HAP-1 (cell line): ENCODE data around the gene IL18RAP.

Source experiments
- DNase-seq, 2 experiments: peaks; one replicate each; pipeline ENCODE4 v3.0.0-alpha.2; 2016 to 2020; ENCODE audit warnings: low spot score in 2 of 2
- H3K27me3 ChIP-seq: fragments of 250-450 bp; sonication (Bioruptor Pico); 2 replicates; pipeline ENCODE4 v1.5.1; 2020; ENCODE audit warnings: low read depth, mild to moderate bottlenecking, moderate library complexity
- H3K36me3 ChIP-seq: fragments of 250-450 bp; sonication (Bioruptor Pico); replicated peaks from 2 replicates; pipeline ENCODE4 v1.5.1; 2020; ENCODE audit warnings: mild to moderate bottlenecking
- H3K4me1 ChIP-seq: fragments of 250-450 bp; sonication (Bioruptor Pico); 2 replicates; pipeline ENCODE4 v1.5.1; 2020; ENCODE audit warnings: mild to moderate bottlenecking
- H3K4me3 ChIP-seq: fragments of 250-450 bp; sonication (Bioruptor Pico); 2 replicates; pipeline ENCODE4 v1.5.1; 2020; ENCODE audit warnings: mild to moderate bottlenecking, moderate library complexity
- H3K9me3 ChIP-seq: fragments of 250-450 bp; sonication (Bioruptor Pico); 2 replicates; pipeline ENCODE4 v1.5.1; 2020; ENCODE audit warnings: mild to moderate bottlenecking, moderate library complexity
- in situ Hi-C: fragments of 300-500 bp; cut with MboI; formaldehyde crosslinking; loops from 3 replicates; pipeline ENCODE4 v1.14.3; 2020; ENCODE audit warnings: low sequenced_read_pairs, inconsistent platforms, mixed read lengths

Gene IL18RAP

GRCh38 chr2:102483086-102483485 is 60.1 kb downstream of the IL18RAP start:
- DNase-seq, result no peak
- Histone ChIP-seq H3K4me3 (no peak overlapping the region), H3K36me3 (no peaks in the 10 kb centered on the region), H3K9me3 (no peaks in the 10 kb centered on the region), H3K27me3 (no peaks in the 10 kb centered on the region), H3K4me1 (no peaks in the 10 kb centered on the region)
- in situ Hi-C loops, result no loop called here

- in situ Hi-C loops, result no loop called here
- DNase-seq, result no peak
- H3K27me3 ChIP-seq, result no peaks in the 10 kb centered on the region
- H3K36me3 ChIP-seq, result no peaks in the 10 kb centered on the region
- H3K4me1 ChIP-seq, result no peaks in the 10 kb centered on the region
- H3K4me3 ChIP-seq, result no peak overlapping the region
- no peaks in the 10 kb centered on the region for H3K9me3 ChIP-seq
Measured at GRCh38 chr2:102484310-102485061, 61.5 kb downstream of the IL18RAP start.

- no peaks in the 10 kb centered on the region for H3K4me1 ChIP-seq
- H3K27me3 ChIP-seq, result no peaks in the 10 kb centered on the region
- H3K9me3 ChIP-seq, result no peaks in the 10 kb centered on the region
- in situ Hi-C loops, result no loop called here
- no peak overlapping the region for H3K4me3 ChIP-seq
- DNase-seq, result no peak
- no peaks in the 10 kb centered on the region for H3K36me3 ChIP-seq
Measured at GRCh38 chr2:102485147-102485785, 62.3 kb downstream of the IL18RAP start.

- Histone ChIP-seq H3K27me3 (no peaks in the 10 kb centered on the region), H3K36me3 (no peaks in the 10 kb centered on the region), H3K4me3 (no peak overlapping the region), H3K4me1 (no peaks in the 10 kb centered on the region), H3K9me3 (no peaks in the 10 kb centered on the region)
- in situ Hi-C loops, result no loop called here
- no peak for DNase-seq
Measured at GRCh38 chr2:102486941-102487702, 64.2 kb downstream of the IL18RAP start.

- Histone ChIP-seq H3K4me3 (no peak overlapping the region), H3K36me3 (no peaks in the 10 kb centered on the region), H3K9me3 (no peaks in the 10 kb centered on the region), H3K27me3 (no peaks in the 10 kb centered on the region), H3K4me1 (no peaks in the 10 kb centered on the region)
- in situ Hi-C loops, result no loop called here
- DNase-seq, result no peak
Measured at GRCh38 chr2:102487761-102488462, 65.0 kb downstream of the IL18RAP start.

- Histone ChIP-seq H3K36me3 (no peaks in the 10 kb centered on the region), H3K4me1 (no peaks in the 10 kb centered on the region), H3K9me3 (no peaks in the 10 kb centered on the region), H3K4me3 (no peak overlapping the region), H3K27me3 (no peaks in the 10 kb centered on the region)
- in situ Hi-C loops, result no loop called here
- no peak for DNase-seq
Measured at GRCh38 chr2:102489646-102490045, 66.7 kb downstream of the IL18RAP start.

- H3K9me3 ChIP-seq, result no peaks in the 10 kb centered on the region
- H3K4me1 ChIP-seq, result no peaks in the 10 kb centered on the region
- in situ Hi-C loops, result no loop called here
- no peaks in the 10 kb centered on the region for H3K36me3 ChIP-seq
- H3K4me3 ChIP-seq, result no peak overlapping the region
- no peaks in the 10 kb centered on the region for H3K27me3 ChIP-seq
- no peak for DNase-seq
Measured at GRCh38 chr2:102492006-102492405, 69.0 kb downstream of the IL18RAP start.

GRCh38 chr2:102494570-102494969 is 71.6 kb downstream of the IL18RAP start:
- no peak overlapping the region for H3K4me3 ChIP-seq
- H3K27me3 ChIP-seq, result no peaks in the 10 kb centered on the region
- no peaks in the 10 kb centered on the region for H3K9me3 ChIP-seq
- H3K4me1 ChIP-seq, result no peaks in the 10 kb centered on the region
- H3K36me3 ChIP-seq, result no peaks in the 10 kb centered on the region
- in situ Hi-C loops, result no loop called here
- DNase-seq, result no peak

- DNase-seq, result no peak
- in situ Hi-C loops, result no loop called here
- no peaks in the 10 kb centered on the region for H3K9me3 ChIP-seq
- H3K4me1 ChIP-seq, result no peaks in the 10 kb centered on the region
- H3K27me3 ChIP-seq, result no peaks in the 10 kb centered on the region
- H3K4me3 ChIP-seq, result no peak overlapping the region
- no peaks in the 10 kb centered on the region for H3K36me3 ChIP-seq
Measured at GRCh38 chr2:102498414-102498813, 75.5 kb downstream of the IL18RAP start.

- in situ Hi-C loops, result no loop called here
- Histone ChIP-seq H3K4me3 (no peak overlapping the region), H3K27me3 (no peaks in the 10 kb centered on the region), H3K9me3 (no peaks in the 10 kb centered on the region), H3K36me3 (no peaks in the 10 kb centered on the region), H3K4me1 (no peaks in the 10 kb centered on the region)
- DNase-seq, result no peak
Measured at GRCh38 chr2:102499558-102499957, 76.6 kb downstream of the IL18RAP start.
